Measurements from ENCODE around the gene AS3MT.

GRCh38 chr10:102834143-102834542 is 35.1 kb upstream of the AS3MT start:
- TF ChIP-seq, protein P1, sequence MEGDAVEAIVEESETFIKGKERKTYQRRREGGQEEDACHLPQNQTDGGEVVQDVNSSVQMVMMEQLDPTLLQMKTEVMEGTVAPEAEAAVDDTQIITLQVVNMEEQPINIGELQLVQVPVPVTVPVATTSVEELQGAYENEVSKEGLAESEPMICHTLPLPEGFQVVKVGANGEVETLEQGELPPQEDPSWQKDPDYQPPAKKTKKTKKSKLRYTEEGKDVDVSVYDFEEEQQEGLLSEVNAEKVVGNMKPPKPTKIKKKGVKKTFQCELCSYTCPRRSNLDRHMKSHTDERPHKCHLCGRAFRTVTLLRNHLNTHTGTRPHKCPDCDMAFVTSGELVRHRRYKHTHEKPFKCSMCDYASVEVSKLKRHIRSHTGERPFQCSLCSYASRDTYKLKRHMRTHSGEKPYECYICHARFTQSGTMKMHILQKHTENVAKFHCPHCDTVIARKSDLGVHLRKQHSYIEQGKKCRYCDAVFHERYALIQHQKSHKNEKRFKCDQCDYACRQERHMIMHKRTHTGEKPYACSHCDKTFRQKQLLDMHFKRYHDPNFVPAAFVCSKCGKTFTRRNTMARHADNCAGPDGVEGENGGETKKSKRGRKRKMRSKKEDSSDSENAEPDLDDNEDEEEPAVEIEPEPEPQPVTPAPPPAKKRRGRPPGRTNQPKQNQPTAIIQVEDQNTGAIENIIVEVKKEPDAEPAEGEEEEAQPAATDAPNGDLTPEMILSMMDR (IDR thresholded peaks at IDR 0.05; ENCODE audit: insufficient read depth, low read length, poor library complexity, severe bottlenecking): no peak
- no peak for TF ChIP-seq EZH2phosphoT487 (conservative IDR thresholded peaks at IDR 0.05; ENCODE audit: low read length)

All from SU-DHL-6 (cell line).